ENCODE measurements around the gene ZAR1L.
A peak's percentile ranks its signal among the peaks of the same experiment; 100 is the strongest.

DNA sequence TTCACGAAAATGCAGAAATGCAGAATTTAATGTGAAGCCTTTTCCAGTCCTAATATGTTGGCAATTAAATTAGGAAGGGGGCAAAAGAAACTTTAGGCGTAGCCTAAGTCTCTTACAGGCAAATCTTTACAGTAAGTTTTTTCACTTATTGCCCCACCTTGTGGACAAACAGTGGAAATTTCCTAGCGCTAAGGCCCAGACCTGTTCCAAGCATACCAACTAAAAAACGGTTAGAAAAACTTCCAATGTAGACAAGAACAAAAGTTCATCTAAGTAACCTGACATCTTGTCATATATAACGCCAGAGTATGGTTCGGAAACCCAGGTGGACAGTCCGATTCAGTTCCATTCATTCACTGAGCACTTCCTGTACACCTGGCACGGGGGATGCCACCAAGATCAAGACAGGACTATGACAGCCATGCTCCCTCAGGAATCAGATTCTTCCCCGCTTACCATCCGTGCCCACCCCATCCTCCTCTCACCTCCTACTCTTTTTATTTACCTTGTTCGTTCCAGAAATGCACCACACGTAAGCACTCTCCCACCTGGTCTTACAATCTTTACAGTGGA lies 4.9 kb downstream of the ZAR1L start:
- TF ChIP-seq, protein P1, sequence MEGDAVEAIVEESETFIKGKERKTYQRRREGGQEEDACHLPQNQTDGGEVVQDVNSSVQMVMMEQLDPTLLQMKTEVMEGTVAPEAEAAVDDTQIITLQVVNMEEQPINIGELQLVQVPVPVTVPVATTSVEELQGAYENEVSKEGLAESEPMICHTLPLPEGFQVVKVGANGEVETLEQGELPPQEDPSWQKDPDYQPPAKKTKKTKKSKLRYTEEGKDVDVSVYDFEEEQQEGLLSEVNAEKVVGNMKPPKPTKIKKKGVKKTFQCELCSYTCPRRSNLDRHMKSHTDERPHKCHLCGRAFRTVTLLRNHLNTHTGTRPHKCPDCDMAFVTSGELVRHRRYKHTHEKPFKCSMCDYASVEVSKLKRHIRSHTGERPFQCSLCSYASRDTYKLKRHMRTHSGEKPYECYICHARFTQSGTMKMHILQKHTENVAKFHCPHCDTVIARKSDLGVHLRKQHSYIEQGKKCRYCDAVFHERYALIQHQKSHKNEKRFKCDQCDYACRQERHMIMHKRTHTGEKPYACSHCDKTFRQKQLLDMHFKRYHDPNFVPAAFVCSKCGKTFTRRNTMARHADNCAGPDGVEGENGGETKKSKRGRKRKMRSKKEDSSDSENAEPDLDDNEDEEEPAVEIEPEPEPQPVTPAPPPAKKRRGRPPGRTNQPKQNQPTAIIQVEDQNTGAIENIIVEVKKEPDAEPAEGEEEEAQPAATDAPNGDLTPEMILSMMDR (IDR thresholded peaks at IDR 0.05; ENCODE audit: low read depth, low read length, poor library complexity, severe bottlenecking), result peak; percentile 81
- TF ChIP-seq EZH2phosphoT487 (IDR thresholded peaks at IDR 0.05; ENCODE audit: borderline replicate concordance, low read length), result no peak
